Activated CD4-positive, alpha-beta T cell treated with anti-CD3 and anti-CD28 coated beads, Interleukin-2, amount 10 ng/mL, durations not matched to agents 24 days and 14 days (primary cell): ENCODE measurements around the gene UVRAG. TPM values are rescaled to one million over a fixed set of nuclear protein-coding genes. Genes with fewer than 3 reads are reported as not detected.

ENCODE experiments used
- DNase-seq: peaks from one replicate; pipeline ENCODE4 v3.0.0; 2022
- H3K27ac Mint-ChIP-seq: one replicate; pipeline ENCODE4 v1.8.0; 2022; ENCODE audit warnings: mild to moderate bottlenecking, mixed read lengths
- H3K27me3 Mint-ChIP-seq: one replicate; pipeline ENCODE4 v1.8.0; 2022; ENCODE audit warnings: mixed read lengths
- H3K36me3 Mint-ChIP-seq: one replicate; pipeline ENCODE4 v1.8.0; 2022; ENCODE audit warnings: low read depth, mild to moderate bottlenecking, mixed read lengths
- H3K4me1 Mint-ChIP-seq: one replicate; pipeline ENCODE4 v1.8.0; 2021; ENCODE audit warnings: mixed read lengths
- H3K4me3 Mint-ChIP-seq: one replicate; pipeline ENCODE4 v1.8.0; 2022; ENCODE audit warnings: mild to moderate bottlenecking, moderate library complexity, mixed read lengths
- H3K9me3 Mint-ChIP-seq: one replicate; pipeline ENCODE4 v1.8.0; 2021; ENCODE audit warnings: mixed read lengths
- intact Hi-C: fragments of 100-400 bp; cut with micrococcal nuclease; formaldehyde crosslinking; loops from one replicate; pipeline ENCODE4 v1.15.1; 2023
- total RNA-seq: library from RNA; stranded (reverse); gene quantifications from 2 replicates; pipeline ENCODE4 v1.2.3, GENCODE V29; 2022

UVRAG gene
- total RNA-seq, 1 donor from 2014 or later: 19.2 TPM

DNA sequence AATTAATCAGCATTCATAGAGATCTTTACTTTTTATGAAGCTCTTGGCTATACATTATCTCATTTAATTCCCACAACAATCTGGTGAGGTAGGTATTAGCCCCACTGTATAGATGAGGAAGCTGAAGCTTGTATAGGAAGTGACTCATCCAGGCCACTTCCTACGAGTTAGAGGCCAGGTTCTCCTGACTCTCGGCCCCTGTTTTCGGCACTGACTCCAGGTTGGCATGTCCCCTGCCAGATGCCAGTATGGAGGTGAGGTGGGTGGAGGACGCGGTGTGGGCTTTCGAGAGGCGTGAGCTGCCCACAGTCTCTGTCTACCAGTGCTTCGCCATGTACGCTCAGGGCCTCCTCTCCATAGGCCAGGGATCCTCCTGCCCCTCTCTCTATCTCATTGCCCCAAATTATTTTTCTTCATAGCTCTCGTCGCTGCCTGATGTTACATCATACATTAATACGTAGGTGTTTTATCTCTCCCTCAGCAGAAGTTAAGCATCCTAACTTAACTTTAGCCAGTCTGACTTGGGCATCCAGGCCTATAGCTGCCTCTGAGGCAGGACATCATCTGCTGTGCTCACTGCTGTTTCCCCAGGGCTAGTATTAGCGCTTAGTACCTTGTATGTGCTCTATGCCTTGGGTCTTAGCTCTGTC is 37.4 kb upstream of the UVRAG start:
- peaks cover 3% of the 10 kb centered on the region for H3K36me3 Mint-ChIP-seq
- intact Hi-C loops: no loop called here
- no peaks in the 10 kb centered on the region for H3K27me3 Mint-ChIP-seq
- H3K4me1 Mint-ChIP-seq: peaks cover 29% of the 10 kb centered on the region
- H3K4me3 Mint-ChIP-seq: no peak overlapping the region
- no peak overlapping the region for H3K27ac Mint-ChIP-seq
- no peaks in the 10 kb centered on the region for H3K9me3 Mint-ChIP-seq
- DNase-seq: no peak

DNA sequence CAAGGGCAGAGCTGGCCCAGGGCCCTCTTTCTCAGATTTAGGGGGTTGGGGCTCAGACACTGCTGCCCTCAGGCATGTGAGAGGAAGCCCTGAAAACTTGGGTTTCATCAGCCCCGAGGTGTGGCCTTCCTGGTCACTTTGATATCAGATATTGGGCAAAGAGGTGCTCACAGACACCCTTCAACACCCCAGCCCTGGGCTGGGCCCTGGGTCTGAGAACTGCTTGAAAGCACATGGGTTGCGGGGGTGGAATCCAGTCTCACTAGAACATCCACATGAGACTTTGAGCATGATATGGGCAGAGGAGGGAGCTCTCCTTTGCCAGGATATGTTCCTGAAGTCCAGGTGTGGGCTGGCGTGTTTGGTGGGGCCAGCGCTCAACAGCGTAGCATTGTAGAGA is 36.0 kb upstream of the UVRAG start:
- Mint-ChIP-seq H3K27ac (no peak overlapping the region), H3K4me1 (peaks cover 26% of the 10 kb centered on the region), H3K4me3 (no peak overlapping the region), H3K27me3 (no peaks in the 10 kb centered on the region), H3K36me3 (no peaks in the 10 kb centered on the region), H3K9me3 (no peaks in the 10 kb centered on the region)
- DNase-seq: no peak
- intact Hi-C loops: no loop called here

DNA sequence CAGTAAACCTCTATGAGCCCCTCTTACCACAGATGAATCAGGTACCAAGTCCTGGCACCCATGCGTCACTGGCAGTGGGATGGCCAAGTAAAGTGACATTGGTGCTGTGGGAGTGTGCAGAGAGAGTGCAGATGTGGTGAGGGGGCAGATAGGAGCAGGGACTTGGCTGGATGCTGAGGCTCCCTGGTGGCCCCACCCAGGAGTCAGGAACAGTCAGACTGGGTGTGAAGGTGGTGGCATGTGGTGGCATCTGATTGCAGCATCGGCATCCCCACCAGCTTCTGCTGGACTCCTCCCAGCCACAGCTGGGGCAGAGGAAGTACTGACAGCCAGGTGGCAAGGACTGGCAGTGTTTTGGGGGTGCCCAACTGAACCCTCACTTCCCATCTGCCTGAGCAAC is 35.0 kb upstream of the UVRAG start:
- Mint-ChIP-seq H3K27me3 (no peaks in the 10 kb centered on the region), H3K4me3 (no peak overlapping the region), H3K36me3 (no peaks in the 10 kb centered on the region), H3K9me3 (no peaks in the 10 kb centered on the region), H3K4me1 (peaks cover 24% of the 10 kb centered on the region), H3K27ac (no peak overlapping the region)
- no peak for DNase-seq
- intact Hi-C loops: no loop called here

- H3K27ac Mint-ChIP-seq: no peak overlapping the region
- H3K36me3 Mint-ChIP-seq: no peaks in the 10 kb centered on the region
- no peak for DNase-seq
- no peak overlapping the region for H3K4me3 Mint-ChIP-seq
- intact Hi-C loops: no loop called here
- no peaks in the 10 kb centered on the region for H3K9me3 Mint-ChIP-seq
- peaks cover 24% of the 10 kb centered on the region for H3K4me1 Mint-ChIP-seq
- no peaks in the 10 kb centered on the region for H3K27me3 Mint-ChIP-seq
Observed at GRCh38 chr11:75780888-75781287, 34.1 kb upstream of the UVRAG start.

DNA sequence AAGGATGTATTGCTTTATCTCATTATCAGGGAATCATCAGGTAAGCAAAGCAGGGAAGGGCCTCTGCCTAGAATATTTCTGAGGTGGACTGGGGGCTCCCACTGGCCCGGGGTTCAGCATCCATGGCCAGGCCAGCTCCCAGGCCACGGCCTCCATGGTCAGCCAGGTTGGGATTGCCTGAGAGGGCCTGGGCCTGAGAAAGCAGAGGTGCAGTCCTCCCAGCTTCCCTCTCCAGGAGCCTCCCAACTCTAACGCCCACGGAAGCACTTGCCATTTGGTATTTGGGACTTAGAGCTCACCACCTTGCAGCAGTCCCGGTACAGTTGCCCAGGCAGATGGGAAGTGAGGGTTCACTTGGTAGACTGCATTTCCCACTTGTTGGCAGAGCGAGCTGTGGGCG is 33.7 kb upstream of the UVRAG start:
- Mint-ChIP-seq H3K9me3 (no peaks in the 10 kb centered on the region), H3K4me3 (no peak overlapping the region), H3K36me3 (no peaks in the 10 kb centered on the region), H3K27ac (no peak overlapping the region), H3K27me3 (no peaks in the 10 kb centered on the region), H3K4me1 (peaks cover 21% of the 10 kb centered on the region)
- intact Hi-C loops: no loop called here
- DNase-seq: no peak

DNA sequence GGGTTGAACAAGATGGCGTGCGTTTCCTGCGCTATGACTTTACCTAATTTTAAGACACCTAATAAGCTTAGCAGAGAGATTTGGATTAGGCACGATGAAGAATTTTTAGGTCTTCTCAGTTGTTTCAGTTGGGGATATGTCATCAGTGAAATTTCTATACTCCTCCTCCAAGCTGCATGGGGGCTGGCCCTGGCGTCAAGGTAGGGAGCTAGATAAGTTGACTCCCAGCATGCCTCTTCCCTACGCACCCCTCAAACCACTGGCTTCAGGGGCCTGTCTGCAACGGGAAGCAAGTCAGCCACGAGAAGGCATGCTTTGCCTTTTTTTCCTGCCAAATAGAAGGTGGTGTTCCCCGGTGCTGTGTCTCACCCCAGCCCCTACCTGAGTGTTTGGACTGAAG is 33.2 kb upstream of the UVRAG start:
- Mint-ChIP-seq H3K27me3 (no peaks in the 10 kb centered on the region), H3K4me3 (no peak overlapping the region), H3K4me1 (peaks cover 19% of the 10 kb centered on the region), H3K36me3 (no peaks in the 10 kb centered on the region), H3K9me3 (no peaks in the 10 kb centered on the region), H3K27ac (no peak overlapping the region)
- intact Hi-C loops: no loop called here
- DNase-seq: no peak

DNA sequence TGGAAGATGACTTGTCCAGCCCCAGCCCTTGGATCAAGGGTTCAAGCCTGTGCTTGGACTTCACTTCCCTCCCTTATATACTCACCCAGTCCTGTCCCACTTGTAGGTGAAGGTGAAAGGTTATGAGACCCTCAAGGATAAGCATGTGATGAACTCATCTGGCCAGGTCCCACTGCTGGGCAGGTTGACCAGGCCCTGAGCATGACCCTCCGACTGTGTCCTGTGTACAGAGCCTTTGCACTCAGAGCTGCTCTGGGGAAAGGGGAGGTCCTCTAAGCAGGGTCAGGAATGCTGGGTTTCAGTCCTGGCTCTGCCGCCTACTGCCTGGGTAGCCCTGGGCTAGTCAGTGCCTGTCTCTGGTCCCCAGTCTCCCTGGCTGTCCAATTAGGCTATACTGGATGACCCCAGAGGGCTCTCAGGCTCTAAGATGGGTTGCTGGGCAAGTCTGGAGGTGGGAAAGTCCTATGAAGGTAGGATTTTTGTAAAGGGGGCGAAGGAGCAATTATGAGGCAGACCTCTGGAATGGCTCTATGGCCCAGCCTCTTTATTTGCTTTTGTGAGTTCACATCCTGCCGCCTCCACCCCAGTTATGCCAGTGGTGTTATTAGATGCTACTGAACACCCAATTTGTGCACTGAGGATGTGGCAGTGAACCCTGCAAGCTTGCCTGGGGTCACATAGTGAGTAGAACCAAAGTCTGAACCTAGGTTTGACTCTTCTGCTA is 32.3 kb upstream of the UVRAG start:
- H3K27ac Mint-ChIP-seq: no peak overlapping the region
- intact Hi-C loops: no loop called here
- DNase-seq: no peak
- no peaks in the 10 kb centered on the region for H3K36me3 Mint-ChIP-seq
- no peaks in the 10 kb centered on the region for H3K9me3 Mint-ChIP-seq
- peaks cover 10% of the 10 kb centered on the region for H3K4me1 Mint-ChIP-seq
- no peak overlapping the region for H3K4me3 Mint-ChIP-seq
- no peaks in the 10 kb centered on the region for H3K27me3 Mint-ChIP-seq

DNA sequence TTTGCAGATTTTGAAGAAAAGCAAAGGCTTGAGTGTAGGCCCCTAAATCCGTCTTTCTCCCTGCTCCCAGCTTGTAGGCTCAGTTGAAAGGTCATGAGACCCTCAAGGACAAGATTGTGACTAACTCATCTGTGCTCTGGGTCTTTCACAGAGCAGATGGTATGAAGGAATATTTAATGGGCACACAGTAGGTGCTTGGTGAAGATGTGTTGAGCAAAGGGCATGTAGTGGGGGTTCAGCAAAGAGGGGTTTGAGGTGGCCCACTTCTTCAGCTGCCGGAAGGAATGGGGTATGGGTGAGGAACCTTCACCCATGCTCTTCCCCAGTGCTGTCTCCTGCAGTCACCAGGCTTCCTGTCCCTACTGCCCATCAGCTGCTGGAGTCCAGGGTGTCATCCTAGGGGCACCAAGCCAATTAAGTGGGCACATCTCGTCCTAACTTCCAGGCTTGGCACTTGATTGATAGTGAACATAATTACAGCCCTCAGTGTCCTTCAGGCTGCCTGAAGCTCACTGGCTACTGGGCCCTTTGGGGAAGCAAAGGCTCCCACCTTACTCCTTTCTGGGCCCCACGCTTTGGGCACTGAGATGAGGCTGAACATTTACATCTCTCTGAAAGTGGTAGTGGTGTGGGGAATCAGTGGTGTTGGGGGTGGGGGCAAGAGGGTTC is 31.5 kb upstream of the UVRAG start:
- no peak for DNase-seq
- Mint-ChIP-seq H3K27ac (no peak overlapping the region), H3K4me3 (no peak overlapping the region), H3K9me3 (no peaks in the 10 kb centered on the region), H3K4me1 (peaks cover 6% of the 10 kb centered on the region), H3K27me3 (no peaks in the 10 kb centered on the region), H3K36me3 (no peaks in the 10 kb centered on the region)
- intact Hi-C loops: no loop called here

DNA sequence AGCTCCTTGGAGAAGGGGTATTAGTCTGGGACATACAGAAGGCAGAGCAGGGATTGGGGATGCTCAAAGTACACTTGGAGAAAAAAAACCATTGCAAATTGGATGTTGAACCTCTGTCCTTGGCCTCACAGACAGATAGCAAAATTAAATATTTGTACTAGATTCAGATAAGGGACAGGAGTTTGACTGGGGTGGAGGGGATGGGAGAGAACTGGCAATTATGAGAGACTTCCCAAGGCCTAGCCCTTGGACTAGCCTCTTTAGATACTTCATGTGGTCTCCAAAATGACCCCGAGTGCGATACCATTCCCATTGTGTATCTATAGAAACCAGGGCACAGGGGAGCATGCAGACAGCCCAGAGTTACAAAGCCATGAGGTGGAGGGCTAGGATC is 30.9 kb upstream of the UVRAG start:
- peaks cover 6% of the 10 kb centered on the region for H3K4me1 Mint-ChIP-seq
- intact Hi-C loops: no loop called here
- no peaks in the 10 kb centered on the region for H3K36me3 Mint-ChIP-seq
- no peak for DNase-seq
- no peaks in the 10 kb centered on the region for H3K27me3 Mint-ChIP-seq
- no peaks in the 10 kb centered on the region for H3K9me3 Mint-ChIP-seq
- no peak overlapping the region for H3K4me3 Mint-ChIP-seq
- no peak overlapping the region for H3K27ac Mint-ChIP-seq

- H3K4me1 Mint-ChIP-seq: peaks cover 6% of the 10 kb centered on the region
- intact Hi-C loops: no loop called here
- no peaks in the 10 kb centered on the region for H3K27me3 Mint-ChIP-seq
- H3K4me3 Mint-ChIP-seq: no peak overlapping the region
- H3K27ac Mint-ChIP-seq: no peak overlapping the region
- no peak for DNase-seq
- no peaks in the 10 kb centered on the region for H3K9me3 Mint-ChIP-seq
- H3K36me3 Mint-ChIP-seq: no peaks in the 10 kb centered on the region
Observed at GRCh38 chr11:75784506-75784905, 30.5 kb upstream of the UVRAG start.

GRCh38 chr11:75785187-75785586 is 29.8 kb upstream of the UVRAG start:
- H3K36me3 Mint-ChIP-seq: no peaks in the 10 kb centered on the region
- H3K27ac Mint-ChIP-seq: no peak overlapping the region

DNA sequence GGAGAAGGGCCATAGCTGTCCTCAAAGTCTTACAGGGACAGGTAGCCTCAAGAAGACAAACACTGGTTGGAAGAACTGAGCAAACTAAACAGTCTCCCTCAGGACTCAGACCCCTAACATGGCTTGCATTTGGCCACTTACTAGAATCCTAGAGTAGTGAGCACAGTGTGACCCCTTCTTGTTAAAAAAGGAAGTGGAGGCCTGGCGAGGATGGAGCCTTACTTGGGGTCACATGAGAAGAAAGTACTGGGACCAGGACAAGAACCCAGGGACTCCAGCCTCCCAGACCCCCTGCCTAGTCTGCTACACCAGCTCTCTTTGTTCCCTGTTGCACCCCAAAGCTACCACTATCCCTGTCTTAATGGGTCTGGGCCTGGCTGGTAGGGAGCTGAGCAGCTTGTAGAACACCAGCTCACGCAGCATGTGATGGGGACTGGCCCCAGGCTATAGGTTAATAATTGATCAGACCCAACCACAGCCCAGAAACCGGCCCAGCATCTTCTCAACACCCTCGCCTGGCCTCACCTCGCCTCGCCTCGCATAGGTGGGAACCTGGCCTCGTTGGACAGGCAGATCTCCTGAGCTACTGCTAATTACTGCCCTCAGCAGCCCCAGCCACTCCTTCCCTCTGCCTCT is 28.8 kb upstream of the UVRAG start:
- no peak overlapping the region for H3K27ac Mint-ChIP-seq
- intact Hi-C loops: no loop called here
- no peaks in the 10 kb centered on the region for H3K36me3 Mint-ChIP-seq
- H3K4me1 Mint-ChIP-seq: peaks cover 4% of the 10 kb centered on the region
- no peaks in the 10 kb centered on the region for H3K9me3 Mint-ChIP-seq
- H3K4me3 Mint-ChIP-seq: no peak overlapping the region
- no peaks in the 10 kb centered on the region for H3K27me3 Mint-ChIP-seq
- DNase-seq: no peak

More at GRCh38 chr11:75785187-75785586, 29.8 kb upstream of the UVRAG start:
- no peak overlapping the region for H3K4me3 Mint-ChIP-seq
- peaks cover 4% of the 10 kb centered on the region for H3K4me1 Mint-ChIP-seq
- intact Hi-C loops: no loop called here
- DNase-seq: no peak
- H3K27me3 Mint-ChIP-seq: no peaks in the 10 kb centered on the region
- H3K9me3 Mint-ChIP-seq: no peaks in the 10 kb centered on the region

GRCh38 chr11:75789521-75789920 is 25.5 kb upstream of the UVRAG start:
- H3K4me1 Mint-ChIP-seq: no peaks in the 10 kb centered on the region
- intact Hi-C loops: no loop called here
- no peaks in the 10 kb centered on the region for H3K9me3 Mint-ChIP-seq
- DNase-seq: no peak
- H3K27me3 Mint-ChIP-seq: no peaks in the 10 kb centered on the region
- H3K36me3 Mint-ChIP-seq: no peaks in the 10 kb centered on the region
- H3K4me3 Mint-ChIP-seq: no peak overlapping the region
- H3K27ac Mint-ChIP-seq: no peak overlapping the region

DNA sequence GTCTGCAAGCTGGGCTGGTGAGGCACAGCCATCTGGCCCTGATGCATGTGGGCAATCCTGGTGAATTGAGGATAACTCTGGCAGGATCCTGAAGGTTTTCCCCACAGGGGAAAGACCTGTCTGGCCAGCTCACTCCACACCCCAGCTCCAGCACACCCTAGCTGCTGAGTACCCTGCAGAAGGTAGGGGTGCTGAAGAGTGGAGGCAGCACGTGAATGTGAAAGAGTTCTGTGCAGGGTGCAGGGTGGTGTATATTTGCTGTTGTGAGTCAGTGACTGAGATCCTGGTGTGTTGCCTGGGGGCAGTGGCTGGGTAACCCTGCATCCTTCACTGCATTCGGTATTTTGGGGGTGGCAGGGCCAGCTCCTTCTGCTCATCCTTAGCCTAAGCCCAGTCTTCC is 24.0 kb upstream of the UVRAG start:
- Mint-ChIP-seq H3K27ac (no peak overlapping the region), H3K27me3 (no peaks in the 10 kb centered on the region), H3K4me3 (no peak overlapping the region), H3K36me3 (no peaks in the 10 kb centered on the region), H3K4me1 (no peaks in the 10 kb centered on the region), H3K9me3 (no peaks in the 10 kb centered on the region)
- DNase-seq: no peak
- intact Hi-C loops: no loop called here
